NCI-H748 treated with DMSO at 0.1 percent for 48 hours (cell line): ENCODE measurements around the gene LENEP.

Source experiments
- DNase-seq: peaks from one replicate; lab custom pipeline; 2025; lab: John Stamatoyannopoulos, UW

LENEP gene

GRCh38 chr1:154960446-154961136 lies 32.8 kb upstream of the LENEP start:
- no peak for DNase-seq

- DNase-seq = peak; percentile 50
Measured at GRCh38 chr1:154961207-154962155, 31.9 kb upstream of the LENEP start, which contains the start of gene PYGO2. PYGO2 (minus strand) TSS chr1:154961782; CDS start chr1:154961576, 206 bp downstream.

GRCh38 chr1:154962156-154962749 lies 31.1 kb upstream of the LENEP start:
- DNase-seq = no peak

- no peak for DNase-seq
Measured at GRCh38 chr1:154962795-154963330, 30.5 kb upstream of the LENEP start.

GRCh38 chr1:154963643-154964042 lies 29.7 kb upstream of the LENEP start:
- DNase-seq = no peak

GRCh38 chr1:154964359-154964758 lies 29.0 kb upstream of the LENEP start:
- no peak for DNase-seq

- no peak for DNase-seq
Measured at GRCh38 chr1:154966111-154966510, 27.3 kb upstream of the LENEP start.

GRCh38 chr1:154967331-154967950 lies 25.9 kb upstream of the LENEP start:
- no peak for DNase-seq

- DNase-seq = no peak
Measured at GRCh38 chr1:154968731-154969130, 24.7 kb upstream of the LENEP start.

- DNase-seq = no peak
Measured at GRCh38 chr1:154969246-154969645, 24.1 kb upstream of the LENEP start.

- no peak for DNase-seq
Measured at GRCh38 chr1:154969860-154970452, 23.4 kb upstream of the LENEP start.

GRCh38 chr1:154970631-154971340 lies 22.6 kb upstream of the LENEP start, which contains the start of gene SHC1:
SHC1 (minus strand) TSS chr1:154970747; CDS start chr1:154970526, 221 bp downstream.
- no peak for DNase-seq

GRCh38 chr1:154971341-154971998 lies 21.9 kb upstream of the LENEP start:
- DNase-seq = no peak

GRCh38 chr1:154972213-154972516 lies 21.2 kb upstream of the LENEP start:
- no peak for DNase-seq

- DNase-seq = no peak
Measured at GRCh38 chr1:154972517-154973343, 20.7 kb upstream of the LENEP start.

- peak; percentile 90 for DNase-seq
Measured at GRCh38 chr1:154973344-154974101, 19.9 kb upstream of the LENEP start.

- DNase-seq = peak; percentile 99
Measured at GRCh38 chr1:154974102-154974807, 19.1 kb upstream of the LENEP start, which contains the start of gene CKS1B. CKS1B (plus strand) TSS chr1:154974681; CDS start chr1:154974746, 65 bp downstream.
